ENCODE results near the gene CDC5L.

CDC5L gene

GRCh38 chr6:44478591-44479254, 91.2 kb downstream of the CDC5L start:
- TF ChIP-seq CTBP1 (IDR thresholded peaks at IDR 0.05; ENCODE audit: borderline replicate concordance) = no peak
- no peak for TF ChIP-seq SP1 (IDR thresholded peaks at IDR 0.05)
- no peak for TF ChIP-seq FOXA1 (IDR thresholded peaks at IDR 0.05)
- no peak for TF ChIP-seq BHLHE40 (IDR thresholded peaks at IDR 0.05; ENCODE audit: borderline replicate concordance)
- TF ChIP-seq SUZ12 (IDR thresholded peaks at IDR 0.05) = no peak
- TF ChIP-seq HDGF (IDR thresholded peaks at IDR 0.05; ENCODE audit: borderline replicate concordance) = no peak
- TF ChIP-seq L3MBTL2 (conservative IDR thresholded peaks at IDR 0.05) = no peak
- no peak for TF ChIP-seq FOXM1 (IDR thresholded peaks at IDR 0.05; ENCODE audit: borderline replicate concordance)
- TF ChIP-seq LEF1 (IDR thresholded peaks at IDR 0.05; ENCODE audit: borderline replicate concordance) = no peak
- TF ChIP-seq FOXK2 (IDR thresholded peaks at IDR 0.05) = no peak
- TF ChIP-seq ZNF384 (IDR thresholded peaks at IDR 0.05) = no peak
- TF ChIP-seq PKNOX1 (IDR thresholded peaks at IDR 0.05) = no peak
- TF ChIP-seq ELF4 (IDR thresholded peaks at IDR 0.05) = no peak
- no peak for TF ChIP-seq ARNT (IDR thresholded peaks at IDR 0.05)
- TF ChIP-seq TARDBP (IDR thresholded peaks at IDR 0.05) = no peak
- TF ChIP-seq NFRKB (IDR thresholded peaks at IDR 0.05) = no peak
- CTCF ChIA-PET = interaction anchor here (1.7 kb wide), 1 partner anchor 152 kb away, joined by 7 read pairs; no protein-coding TSS in a partner anchor
- DNase-seq (ENCODE audit: extremely low spot score) = no peak
- POLR2A ChIA-PET = no interaction called here

GRCh38 chr6:44480097-44480541, 92.6 kb downstream of the CDC5L start:
- ChIA-PET POLR2A (no interaction called here), CTCF (no interaction called here)
- DNase-seq (ENCODE audit: extremely low spot score) = no peak

GRCh38 chr6:44481056-44481455, 93.5 kb downstream of the CDC5L start:
- CTCF ChIA-PET = no interaction called here
- POLR2A ChIA-PET = no interaction called here

More at GRCh38 chr6:44480097-44480541, 92.6 kb downstream of the CDC5L start:
- TF ChIP-seq PKNOX1 (IDR thresholded peaks at IDR 0.05) (no peak), TARDBP (IDR thresholded peaks at IDR 0.05) (no peak), FOXA1 (IDR thresholded peaks at IDR 0.05) (no peak), SP1 (IDR thresholded peaks at IDR 0.05) (no peak), SUZ12 (IDR thresholded peaks at IDR 0.05) (no peak), L3MBTL2 (conservative IDR thresholded peaks at IDR 0.05) (no peak)

GRCh38 chr6:44481760-44482159, 94.3 kb downstream of the CDC5L start:
- DNase-seq (ENCODE audit: extremely low spot score) = no peak
- POLR2A ChIA-PET = no interaction called here
- CTCF ChIA-PET = interaction anchor here (0.6 kb wide), 1 partner anchor 87 kb away, joined by 3 read pairs; no protein-coding TSS in a partner anchor
- TF ChIP-seq LEF1 (IDR thresholded peaks at IDR 0.05; ENCODE audit: borderline replicate concordance) (no peak), PKNOX1 (IDR thresholded peaks at IDR 0.05) (no peak), SP1 (IDR thresholded peaks at IDR 0.05) (no peak), CTBP1 (IDR thresholded peaks at IDR 0.05; ENCODE audit: borderline replicate concordance) (no peak), TARDBP (IDR thresholded peaks at IDR 0.05) (no peak), HDGF (IDR thresholded peaks at IDR 0.05; ENCODE audit: borderline replicate concordance) (no peak), FOXK2 (IDR thresholded peaks at IDR 0.05) (no peak), NFRKB (IDR thresholded peaks at IDR 0.05) (no peak), FOXA1 (IDR thresholded peaks at IDR 0.05) (no peak), ELF4 (IDR thresholded peaks at IDR 0.05) (no peak), L3MBTL2 (conservative IDR thresholded peaks at IDR 0.05) (no peak), SUZ12 (IDR thresholded peaks at IDR 0.05) (no peak), ARNT (IDR thresholded peaks at IDR 0.05) (no peak), FOXM1 (IDR thresholded peaks at IDR 0.05; ENCODE audit: borderline replicate concordance) (no peak), ZNF384 (IDR thresholded peaks at IDR 0.05) (no peak), BHLHE40 (IDR thresholded peaks at IDR 0.05; ENCODE audit: borderline replicate concordance) (no peak)

More at GRCh38 chr6:44481056-44481455, 93.5 kb downstream of the CDC5L start:
- no peak for DNase-seq (ENCODE audit: extremely low spot score)
- TF ChIP-seq PKNOX1 (IDR thresholded peaks at IDR 0.05) (no peak), TARDBP (IDR thresholded peaks at IDR 0.05) (no peak), ZNF384 (IDR thresholded peaks at IDR 0.05) (no peak), HDGF (IDR thresholded peaks at IDR 0.05; ENCODE audit: borderline replicate concordance) (no peak), FOXK2 (IDR thresholded peaks at IDR 0.05) (no peak), LEF1 (IDR thresholded peaks at IDR 0.05; ENCODE audit: borderline replicate concordance) (no peak), FOXM1 (IDR thresholded peaks at IDR 0.05; ENCODE audit: borderline replicate concordance) (no peak), SUZ12 (IDR thresholded peaks at IDR 0.05) (no peak), FOXA1 (IDR thresholded peaks at IDR 0.05) (no peak), NFRKB (IDR thresholded peaks at IDR 0.05) (no peak)

- POLR2A ChIA-PET = no interaction called here
- TF ChIP-seq SUZ12 (IDR thresholded peaks at IDR 0.05) = no peak
- no peak for TF ChIP-seq L3MBTL2 (conservative IDR thresholded peaks at IDR 0.05)
- TF ChIP-seq FOXM1 (IDR thresholded peaks at IDR 0.05; ENCODE audit: borderline replicate concordance) = no peak
- TF ChIP-seq TARDBP (IDR thresholded peaks at IDR 0.05) = no peak
- TF ChIP-seq FOXK2 (IDR thresholded peaks at IDR 0.05) = no peak
- TF ChIP-seq NFRKB (IDR thresholded peaks at IDR 0.05) = no peak
- no peak for TF ChIP-seq CTBP1 (IDR thresholded peaks at IDR 0.05; ENCODE audit: borderline replicate concordance)
- TF ChIP-seq ELF4 (IDR thresholded peaks at IDR 0.05) = no peak
- TF ChIP-seq HDGF (IDR thresholded peaks at IDR 0.05; ENCODE audit: borderline replicate concordance) = no peak
- TF ChIP-seq FOXA1 (IDR thresholded peaks at IDR 0.05) = no peak
- no peak for TF ChIP-seq ARNT (IDR thresholded peaks at IDR 0.05)
- TF ChIP-seq PKNOX1 (IDR thresholded peaks at IDR 0.05) = no peak
- no peak for TF ChIP-seq LEF1 (IDR thresholded peaks at IDR 0.05; ENCODE audit: borderline replicate concordance)
- TF ChIP-seq SP1 (IDR thresholded peaks at IDR 0.05) = no peak
- TF ChIP-seq BHLHE40 (IDR thresholded peaks at IDR 0.05; ENCODE audit: borderline replicate concordance) = no peak
- no peak for TF ChIP-seq ZNF384 (IDR thresholded peaks at IDR 0.05)
- DNase-seq (ENCODE audit: extremely low spot score) = no peak
- CTCF ChIA-PET = interaction anchor here (1.7 to 2.3 kb wide), 3 partner anchors 10 to 16 kb away, joined by 8 to 13 read pairs (median 10); no protein-coding TSS in a partner anchor
Observed at GRCh38 chr6:44485601-44486401, 98.3 kb downstream of the CDC5L start.

All from HEK293T (cell line).